ENCODE results near the gene ANO2.

The ANO2 gene

DNA sequence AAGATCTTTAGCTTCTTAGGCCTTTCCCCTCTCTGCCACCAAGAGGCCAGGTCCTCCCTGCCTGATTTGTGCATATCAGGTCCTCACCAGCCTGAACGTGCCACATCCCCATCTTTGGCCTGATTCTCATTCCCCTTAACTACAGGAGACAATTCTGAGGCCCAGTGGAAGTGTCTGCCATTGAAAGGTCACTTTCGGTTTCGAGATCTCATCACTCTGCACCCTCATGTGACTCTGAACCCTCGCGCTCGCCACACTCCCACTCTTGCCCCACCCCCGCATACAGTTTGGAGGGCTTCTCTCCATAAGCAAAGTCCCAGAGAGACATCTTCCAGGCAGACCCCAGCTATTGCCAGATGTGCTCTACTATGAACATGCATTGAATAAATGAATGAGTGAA, 324.2 kb downstream of the ANO2 start:
- Histone ChIP-seq H3K4me3 (ENCODE audit: insufficient read depth in 1 of 2, low read depth in 1 of 2, low read length in 2 of 2) (no peak overlapping the region), H2BK5ac (ENCODE audit: low read depth, low read length, poor library complexity, severe bottlenecking) (no peak overlapping the region), H3K4me1 (ENCODE audit: control insufficient read depth, insufficient read depth, low read depth, low read length) (no peaks in the 10 kb centered on the region), H2BK12ac (ENCODE audit: low read length in 2 of 2) (no peak overlapping the region), H3K27ac (ENCODE audit: low read length, poor library complexity, severe bottlenecking) (no peak overlapping the region), H4K8ac (ENCODE audit: low read length) (no peak overlapping the region), H2BK120ac (ENCODE audit: low read depth, low read length) (no peak overlapping the region), H3K14ac (ENCODE audit: low read length in 2 of 2) (no peak overlapping the region), H2AFZ (ENCODE audit: low read depth, low read length) (no peak overlapping the region), H3K23ac (ENCODE audit: low read length in 2 of 2) (no peak overlapping the region), H2BK15ac (ENCODE audit: low read depth, poor library complexity, severe bottlenecking) (no peak overlapping the region), H4K91ac (ENCODE audit: low read length) (no peak overlapping the region), H3K79me1 (replicated peaks; ENCODE audit: low read length, poor library complexity, severe bottlenecking) (no peaks in the 10 kb centered on the region), H3K36me3 (ENCODE audit: control insufficient read depth in 1 of 2, insufficient read depth in 2 of 2, low read depth in 1 of 2, low read length in 2 of 2) (no peaks in the 10 kb centered on the region), H3K4me2 (ENCODE audit: low read length, poor library complexity, severe bottlenecking) (no peak overlapping the region), H3K9ac (ENCODE audit: low read length) (no peak overlapping the region), H3K27me3 (ENCODE audit: control insufficient read depth in 1 of 2, insufficient read depth in 1 of 2, low read length in 2 of 2) (peaks cover 11 to 19% of the 10 kb centered on the region in 2 experiments), H2AK5ac (ENCODE audit: low read length, severe bottlenecking) (no peak overlapping the region), H3K4ac (ENCODE audit: low read depth in 1 of 2, low read length in 2 of 2) (no peak overlapping the region), H3K18ac (ENCODE audit: low read depth in 1 of 2, low read length in 2 of 2) (no peak overlapping the region), H3K9me3 (ENCODE audit: control insufficient read depth, low read length) (no peaks in the 10 kb centered on the region)
- WGBS = 85% methylated on average over 7 of the region's 7 CpGs
- DNase-seq = no peak

DNA sequence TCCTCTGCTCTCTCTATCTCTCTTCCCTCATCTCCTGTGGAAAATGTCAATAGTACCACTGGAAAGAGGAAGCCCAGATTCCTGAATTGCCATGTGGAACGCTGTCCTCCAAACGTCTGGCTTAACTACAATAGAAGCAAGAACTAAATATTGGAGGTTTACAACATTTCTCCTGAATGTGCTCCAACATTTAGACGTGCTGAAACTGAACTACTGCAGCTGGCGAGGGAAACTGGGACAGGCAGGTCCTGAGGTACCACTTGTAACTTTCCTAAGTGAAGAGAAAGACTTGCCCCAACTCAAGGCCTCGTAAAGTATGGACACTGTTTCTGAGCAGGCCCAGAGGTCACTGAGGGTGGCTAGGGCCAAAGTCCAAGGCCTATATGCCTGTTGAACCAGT, 325.4 kb downstream of the ANO2 start:
- WGBS = 67% methylated on average over 5 of the region's 5 CpGs
- Histone ChIP-seq H2AFZ (ENCODE audit: low read depth, low read length) (no peak overlapping the region), H4K91ac (ENCODE audit: low read length) (no peak overlapping the region), H3K27me3 (ENCODE audit: control insufficient read depth in 1 of 2, insufficient read depth in 1 of 2, low read length in 2 of 2) (peaks cover 7 to 8% of the 10 kb centered on the region in 2 experiments), H3K18ac (ENCODE audit: low read depth in 1 of 2, low read length in 2 of 2) (no peak overlapping the region), H2BK5ac (ENCODE audit: low read depth, low read length, poor library complexity, severe bottlenecking) (no peak overlapping the region), H3K36me3 (ENCODE audit: control insufficient read depth in 1 of 2, insufficient read depth in 2 of 2, low read depth in 1 of 2, low read length in 2 of 2) (no peaks in the 10 kb centered on the region), H3K4ac (ENCODE audit: low read depth in 1 of 2, low read length in 2 of 2) (no peak overlapping the region), H3K4me2 (ENCODE audit: low read length, poor library complexity, severe bottlenecking) (no peak overlapping the region), H3K14ac (ENCODE audit: low read length in 2 of 2) (no peak overlapping the region), H3K4me3 (ENCODE audit: insufficient read depth in 1 of 2, low read depth in 1 of 2, low read length in 2 of 2) (no peak overlapping the region), H3K9me3 (ENCODE audit: control insufficient read depth, low read length) (no peaks in the 10 kb centered on the region), H2AK5ac (ENCODE audit: low read length, severe bottlenecking) (no peak overlapping the region), H4K8ac (ENCODE audit: low read length) (no peak overlapping the region), H3K27ac (ENCODE audit: low read length, poor library complexity, severe bottlenecking) (no peak overlapping the region), H2BK15ac (ENCODE audit: low read depth, poor library complexity, severe bottlenecking) (no peak overlapping the region), H3K4me1 (ENCODE audit: control insufficient read depth, insufficient read depth, low read depth, low read length) (no peaks in the 10 kb centered on the region), H2BK120ac (ENCODE audit: low read depth, low read length) (no peak overlapping the region), H3K9ac (ENCODE audit: low read length) (no peak overlapping the region), H3K79me1 (replicated peaks; ENCODE audit: low read length, poor library complexity, severe bottlenecking) (no peaks in the 10 kb centered on the region), H2BK12ac (ENCODE audit: low read length in 2 of 2) (no peak overlapping the region), H3K23ac (ENCODE audit: low read length in 2 of 2) (no peak overlapping the region)
- no peak for DNase-seq

DNA sequence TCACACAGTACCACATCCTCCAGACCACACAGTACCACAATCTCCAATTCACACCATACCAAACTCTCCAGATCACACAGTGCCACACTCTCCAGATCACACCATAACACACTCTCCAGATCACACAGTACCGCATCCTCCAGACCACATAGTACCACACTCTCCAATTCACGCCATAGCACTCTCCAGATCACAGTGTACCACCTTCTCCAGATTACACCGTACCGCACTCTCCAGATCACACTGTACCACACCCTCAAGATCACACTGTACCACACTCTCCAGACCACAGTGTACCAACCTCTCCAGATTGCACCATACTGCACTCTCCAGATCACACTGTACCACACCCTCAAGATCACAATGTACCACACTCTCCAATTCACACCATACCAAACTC, 328.2 kb downstream of the ANO2 start:
- peaks cover 5 to 7% of the 10 kb centered on the region in 2 experiments for H3K27me3 ChIP-seq (ENCODE audit: control insufficient read depth in 1 of 2, insufficient read depth in 1 of 2, low read length in 2 of 2)
- H3K23ac ChIP-seq (ENCODE audit: low read length in 2 of 2) = no peak overlapping the region
- H3K4me2 ChIP-seq (ENCODE audit: low read length, poor library complexity, severe bottlenecking) = no peak overlapping the region
- no peak overlapping the region for H2AFZ ChIP-seq (ENCODE audit: low read depth, low read length)
- H2BK120ac ChIP-seq (ENCODE audit: low read depth, low read length) = no peak overlapping the region
- H2BK12ac ChIP-seq (ENCODE audit: low read length in 2 of 2) = no peak overlapping the region
- H3K14ac ChIP-seq (ENCODE audit: low read length in 2 of 2) = no peak overlapping the region
- no peaks in the 10 kb centered on the region for H3K36me3 ChIP-seq (ENCODE audit: control insufficient read depth in 1 of 2, insufficient read depth in 2 of 2, low read depth in 1 of 2, low read length in 2 of 2)
- no peak overlapping the region for H2BK15ac ChIP-seq (ENCODE audit: low read depth, poor library complexity, severe bottlenecking)
- no peaks in the 10 kb centered on the region for H3K4me1 ChIP-seq (ENCODE audit: control insufficient read depth, insufficient read depth, low read depth, low read length)
- H3K79me1 ChIP-seq (replicated peaks; ENCODE audit: low read length, poor library complexity, severe bottlenecking) = no peaks in the 10 kb centered on the region
- H3K9ac ChIP-seq (ENCODE audit: low read length) = no peak overlapping the region
- H2BK5ac ChIP-seq (ENCODE audit: low read depth, low read length, poor library complexity, severe bottlenecking) = no peak overlapping the region
- peak overlapping the region; percentile 14 for H4K8ac ChIP-seq (ENCODE audit: low read length)
- H3K27ac ChIP-seq (ENCODE audit: low read length, poor library complexity, severe bottlenecking) = no peak overlapping the region
- WGBS = 93% methylated on average over 4 of the region's 4 CpGs
- H3K9me3 ChIP-seq (ENCODE audit: control insufficient read depth, low read length) = no peaks in the 10 kb centered on the region
- H3K4me3 ChIP-seq (ENCODE audit: insufficient read depth in 1 of 2, low read depth in 1 of 2, low read length in 2 of 2) = no peak overlapping the region
- H4K91ac ChIP-seq (ENCODE audit: low read length) = no peak overlapping the region
- DNase-seq = no peak
- H3K4ac ChIP-seq (ENCODE audit: low read depth in 1 of 2, low read length in 2 of 2) = no peak overlapping the region
- H2AK5ac ChIP-seq (ENCODE audit: low read length, severe bottlenecking) = no peak overlapping the region
- no peak overlapping the region for H3K18ac ChIP-seq (ENCODE audit: low read depth in 1 of 2, low read length in 2 of 2)

DNA sequence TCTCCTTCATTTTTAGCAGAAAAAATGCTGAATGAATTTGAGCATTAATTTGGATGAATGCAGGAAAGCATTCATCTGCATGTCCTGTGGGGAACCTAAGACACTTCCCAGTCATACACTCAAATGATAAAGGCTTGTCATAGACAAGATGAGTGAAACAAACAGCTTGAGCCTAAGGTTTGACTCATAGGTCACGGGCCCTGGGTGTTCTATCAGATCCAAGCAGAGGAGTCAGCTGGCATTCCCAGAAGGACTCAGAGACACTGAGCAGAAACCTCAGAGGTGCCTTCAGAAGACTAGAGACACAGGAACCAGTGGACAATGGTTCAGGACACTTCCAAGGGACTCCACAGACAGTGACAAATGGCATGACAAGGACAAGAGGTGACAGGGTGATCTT, 329.3 kb downstream of the ANO2 start:
- no peak overlapping the region for H4K91ac ChIP-seq (ENCODE audit: low read length)
- no peak overlapping the region for H2BK5ac ChIP-seq (ENCODE audit: low read depth, low read length, poor library complexity, severe bottlenecking)
- 61% methylated on average over 1 of the region's 1 CpG for WGBS
- H3K4me1 ChIP-seq (ENCODE audit: control insufficient read depth, insufficient read depth, low read depth, low read length) = no peaks in the 10 kb centered on the region
- no peak overlapping the region for H3K27ac ChIP-seq (ENCODE audit: low read length, poor library complexity, severe bottlenecking)
- no peaks in the 10 kb centered on the region for H3K36me3 ChIP-seq (ENCODE audit: control insufficient read depth in 1 of 2, insufficient read depth in 2 of 2, low read depth in 1 of 2, low read length in 2 of 2)
- no peak overlapping the region for H3K4me3 ChIP-seq (ENCODE audit: insufficient read depth in 1 of 2, low read depth in 1 of 2, low read length in 2 of 2)
- DNase-seq = no peak
- no peak overlapping the region for H2BK12ac ChIP-seq (ENCODE audit: low read length in 2 of 2)
- no peak overlapping the region for H3K18ac ChIP-seq (ENCODE audit: low read depth in 1 of 2, low read length in 2 of 2)
- no peak overlapping the region for H3K4ac ChIP-seq (ENCODE audit: low read depth in 1 of 2, low read length in 2 of 2)
- H3K27me3 ChIP-seq (ENCODE audit: control insufficient read depth in 1 of 2, insufficient read depth in 1 of 2, low read length in 2 of 2) = peaks cover 5 to 7% of the 10 kb centered on the region in 2 experiments
- H3K9ac ChIP-seq (ENCODE audit: low read length) = no peak overlapping the region
- H3K14ac ChIP-seq (ENCODE audit: low read length in 2 of 2) = no peak overlapping the region
- no peaks in the 10 kb centered on the region for H3K9me3 ChIP-seq (ENCODE audit: control insufficient read depth, low read length)
- no peak overlapping the region for H2BK15ac ChIP-seq (ENCODE audit: low read depth, poor library complexity, severe bottlenecking)
- no peaks in the 10 kb centered on the region for H3K79me1 ChIP-seq (replicated peaks; ENCODE audit: low read length, poor library complexity, severe bottlenecking)
- H2BK120ac ChIP-seq (ENCODE audit: low read depth, low read length) = no peak overlapping the region
- H4K8ac ChIP-seq (ENCODE audit: low read length) = no peak overlapping the region
- H3K23ac ChIP-seq (ENCODE audit: low read length in 2 of 2) = no peak overlapping the region
- no peak overlapping the region for H2AK5ac ChIP-seq (ENCODE audit: low read length, severe bottlenecking)
- no peak overlapping the region for H2AFZ ChIP-seq (ENCODE audit: low read depth, low read length)
- H3K4me2 ChIP-seq (ENCODE audit: low read length, poor library complexity, severe bottlenecking) = no peak overlapping the region

Data from mesenchymal stem cell (in vitro differentiated cells and primary cell).